Panc1 (cell line): ENCODE results near the gene CDK5RAP2.

ENCODE experiments used
- CTCF ChIP-seq: fragments of 450-650 bp; IDR thresholded peaks from 2 replicates; pipeline ENCODE4 v1.5.1; 2017; ENCODE audit warnings: mild to moderate bottlenecking
- POLR2AphosphoS5 ChIP-seq: IDR thresholded peaks from 2 replicates; pipeline ENCODE4 v1.6.1; 2012; ENCODE audit warnings: mild to moderate bottlenecking, low read depth, low read length, moderate library complexity
- REST ChIP-seq, 2 experiments: IDR thresholded peaks; 2 replicates each; pipeline ENCODE4 v1.6.1; 2011 to 2012; ENCODE audit warnings: low read depth in 2 of 2, control low read depth in 1 of 2, low read length in 1 of 2, mild to moderate bottlenecking in 1 of 2, moderate library complexity in 1 of 2; ENCODE audit not compliant: insufficient read depth in 1 of 2
- SIN3A ChIP-seq: IDR thresholded peaks from 2 replicates; pipeline ENCODE4 v1.6.1; 2012; ENCODE audit warnings: low read depth, mild to moderate bottlenecking, low read length, moderate library complexity, borderline replicate concordance; ENCODE audit not compliant: insufficient read depth
- TCF7L2 ChIP-seq: IDR thresholded peaks from 2 replicates; pipeline ENCODE4 v1.6.1; 2011; ENCODE audit warnings: mild to moderate bottlenecking, low read depth, low read length, inconsistent platforms

- TF ChIP-seq CTCF, result no peak
- no peak for TF ChIP-seq POLR2AphosphoS5
- TF ChIP-seq REST (IDR thresholded peaks at IDR 0.05; ENCODE audit: insufficient read depth in 1 of 2, low read depth in 2 of 2, low read length in 1 of 2), result no peak
- TF ChIP-seq SIN3A, result no peak
- no peak for TF ChIP-seq TCF7L2
These were observed 114.1 kb downstream of the CDK5RAP2 start for GRCh38 chr9:120465685-120466407.
